AML-193 (cell line): ENCODE measurements around the gene CYP19A1.
A peak's percentile ranks its signal among the peaks of the same experiment; 100 is the strongest.

ENCODE experiments used
- DNase-seq, 2 experiments: peaks; one replicate each; lab custom pipeline; 2025; lab: John Stamatoyannopoulos, UW

Gene CYP19A1

DNA sequence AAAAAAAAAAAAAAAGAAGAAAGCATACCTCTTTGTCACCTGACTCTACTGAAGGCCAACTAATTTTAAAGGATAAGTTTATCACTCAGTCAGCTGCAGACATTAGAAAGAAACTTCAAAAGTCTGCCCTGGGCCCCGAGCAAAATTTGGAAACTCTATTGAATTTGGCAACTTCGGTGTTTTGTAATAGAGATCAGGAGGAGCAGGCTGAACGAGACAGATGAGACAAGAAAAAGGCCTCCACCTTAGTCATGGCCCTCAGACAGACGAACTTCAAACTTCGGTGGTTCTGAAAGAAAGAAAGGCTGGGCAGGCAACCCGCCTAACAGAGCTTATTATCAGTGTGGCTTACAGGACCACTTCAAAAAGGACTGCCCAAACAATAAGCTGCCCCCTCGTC is 21.6 kb upstream of the CYP19A1 start:
- peak; percentile 28 to 33 for DNase-seq

DNA sequence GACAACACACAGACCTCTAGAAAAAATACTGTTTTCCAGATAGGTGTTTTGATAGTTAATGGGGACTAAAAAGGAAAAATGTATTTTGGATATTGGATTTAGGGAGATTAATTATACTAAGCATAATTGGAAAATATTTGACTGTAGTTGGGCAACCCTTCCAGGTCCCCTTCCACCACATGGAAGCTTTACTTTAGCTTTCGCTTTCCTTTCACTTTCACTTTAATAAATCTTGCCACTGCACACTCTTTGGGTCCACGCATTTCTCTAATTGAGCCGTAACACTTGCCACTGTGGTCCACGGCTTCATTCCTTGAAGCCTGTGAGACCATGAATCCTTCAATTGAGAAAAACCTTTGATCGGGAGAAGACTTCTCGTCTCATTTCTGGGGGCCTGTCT is 18.6 kb upstream of the CYP19A1 start:
- DNase-seq = no peak

DNA sequence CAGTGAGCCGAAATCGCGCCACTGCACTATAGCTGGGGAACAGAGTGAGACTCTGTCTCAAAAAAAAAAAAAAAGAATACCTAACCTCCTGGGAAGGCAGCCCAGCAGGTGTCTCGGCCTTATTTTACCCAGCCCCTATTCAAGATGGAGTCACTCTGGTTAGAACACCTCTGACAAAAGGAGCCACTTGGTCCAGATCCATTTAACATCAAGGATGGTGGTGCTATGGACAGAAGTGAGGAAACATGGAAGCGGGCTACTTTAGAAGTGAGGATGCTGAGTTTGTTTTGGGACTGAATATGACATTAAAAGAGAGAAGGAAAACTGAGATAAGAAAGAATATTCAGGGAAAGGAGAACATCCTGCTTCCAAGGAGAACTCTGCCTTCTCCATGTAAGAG is 17.8 kb upstream of the CYP19A1 start:
- no peak for DNase-seq

- DNase-seq = no peak
These were observed 16.7 kb upstream of the CYP19A1 start for GRCh38 chr15:51355096-51355495.

DNA sequence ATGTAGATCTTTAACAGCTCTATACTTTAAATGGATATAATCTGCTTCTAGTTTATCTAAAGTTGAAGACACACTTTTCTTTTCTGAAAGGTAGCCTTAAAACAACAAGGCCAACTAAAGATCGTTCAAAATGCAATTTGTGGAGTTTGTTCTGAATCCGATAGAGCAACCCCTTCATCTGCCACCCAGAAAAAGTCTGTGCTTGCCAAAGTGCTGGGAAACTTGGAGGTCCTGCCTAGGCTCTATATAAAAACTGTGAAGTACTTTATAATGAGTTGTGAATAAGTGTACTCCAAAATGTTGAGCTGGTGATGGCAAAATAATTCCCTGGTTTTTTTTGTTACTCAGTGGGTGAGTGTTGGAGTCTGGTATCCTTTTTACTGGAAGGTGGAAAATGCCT is 15.6 kb upstream of the CYP19A1 start:
- no peak for DNase-seq

- DNase-seq = no peak
These were observed 12.3 kb upstream of the CYP19A1 start for GRCh38 chr15:51350723-51351122.

DNA sequence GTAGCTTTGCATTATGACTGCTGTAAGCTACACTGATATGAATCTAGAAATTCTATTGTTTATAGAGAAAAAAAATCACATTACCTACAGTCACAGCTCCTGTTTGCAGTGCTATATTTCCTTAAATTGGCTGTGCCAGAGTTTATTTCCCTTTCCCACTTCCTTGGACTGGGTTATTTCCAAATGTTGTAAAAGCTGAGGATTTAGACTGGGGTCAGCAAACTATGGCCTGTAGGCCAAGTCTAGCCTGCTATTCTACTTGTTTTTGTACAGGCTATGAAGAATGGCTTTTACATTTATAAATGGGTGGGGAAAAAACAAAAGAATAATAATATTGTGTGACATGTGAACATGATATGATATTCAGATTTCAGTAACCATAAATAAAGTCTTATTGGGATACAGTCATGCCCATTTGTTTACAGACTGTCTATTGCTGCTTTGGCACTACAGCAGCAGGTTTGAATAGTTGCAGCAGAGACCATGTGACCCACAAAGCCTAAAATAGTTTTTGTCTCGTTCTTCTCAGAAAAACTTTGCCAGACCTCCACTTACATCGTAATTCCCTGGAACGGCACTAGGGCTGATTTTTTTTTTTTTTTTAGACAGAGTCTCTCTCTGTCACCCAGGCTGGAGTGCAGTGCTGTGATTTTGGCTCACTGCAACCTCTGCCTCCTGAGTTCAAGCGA is 10.9 kb upstream of the CYP19A1 start:
- DNase-seq = no peak

- DNase-seq = no peak
These were observed 10.3 kb upstream of the CYP19A1 start for GRCh38 chr15:51348688-51349087.

DNA sequence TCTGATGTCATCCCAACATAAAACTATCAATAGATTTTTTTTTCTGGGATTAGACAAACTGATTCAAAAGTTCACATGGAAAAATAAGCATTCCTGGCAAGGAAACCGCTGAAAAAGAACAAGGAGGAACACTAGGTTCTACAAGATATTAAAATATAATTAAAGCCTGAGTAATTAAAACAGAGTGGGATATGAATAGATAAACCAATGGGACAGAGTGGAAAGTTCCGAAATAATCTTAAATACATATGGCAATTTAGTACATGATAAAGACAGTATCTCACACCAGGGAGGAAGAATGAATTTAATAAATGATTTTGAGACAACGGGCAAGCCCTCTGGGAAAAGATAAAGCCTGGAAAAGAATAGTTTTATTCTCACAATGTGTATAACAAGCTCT is 7.7 kb upstream of the CYP19A1 start:
- DNase-seq = no peak

DNA sequence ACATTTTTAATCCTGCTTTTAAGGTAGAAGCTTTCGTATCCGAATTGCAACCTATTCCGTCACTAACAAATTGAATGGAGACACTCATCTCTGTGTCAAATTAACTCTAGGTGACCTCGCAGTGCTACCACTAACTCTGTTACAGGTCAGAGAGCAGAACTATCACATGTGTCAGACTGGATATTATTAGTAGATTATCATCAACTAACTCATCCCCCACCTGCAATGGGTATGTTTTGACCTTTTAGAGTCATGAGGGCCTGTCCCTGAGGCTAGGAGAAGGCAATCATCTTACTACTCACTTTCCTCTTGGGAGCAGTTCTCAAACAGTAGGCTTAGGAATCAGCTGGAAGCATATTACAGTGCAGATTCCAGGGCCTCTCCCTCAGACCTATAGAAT is 5.1 kb upstream of the CYP19A1 start:
- no peak for DNase-seq

- no peak for DNase-seq
These were observed 4.0 kb upstream of the CYP19A1 start for GRCh38 chr15:51342227-51342999.

DNA sequence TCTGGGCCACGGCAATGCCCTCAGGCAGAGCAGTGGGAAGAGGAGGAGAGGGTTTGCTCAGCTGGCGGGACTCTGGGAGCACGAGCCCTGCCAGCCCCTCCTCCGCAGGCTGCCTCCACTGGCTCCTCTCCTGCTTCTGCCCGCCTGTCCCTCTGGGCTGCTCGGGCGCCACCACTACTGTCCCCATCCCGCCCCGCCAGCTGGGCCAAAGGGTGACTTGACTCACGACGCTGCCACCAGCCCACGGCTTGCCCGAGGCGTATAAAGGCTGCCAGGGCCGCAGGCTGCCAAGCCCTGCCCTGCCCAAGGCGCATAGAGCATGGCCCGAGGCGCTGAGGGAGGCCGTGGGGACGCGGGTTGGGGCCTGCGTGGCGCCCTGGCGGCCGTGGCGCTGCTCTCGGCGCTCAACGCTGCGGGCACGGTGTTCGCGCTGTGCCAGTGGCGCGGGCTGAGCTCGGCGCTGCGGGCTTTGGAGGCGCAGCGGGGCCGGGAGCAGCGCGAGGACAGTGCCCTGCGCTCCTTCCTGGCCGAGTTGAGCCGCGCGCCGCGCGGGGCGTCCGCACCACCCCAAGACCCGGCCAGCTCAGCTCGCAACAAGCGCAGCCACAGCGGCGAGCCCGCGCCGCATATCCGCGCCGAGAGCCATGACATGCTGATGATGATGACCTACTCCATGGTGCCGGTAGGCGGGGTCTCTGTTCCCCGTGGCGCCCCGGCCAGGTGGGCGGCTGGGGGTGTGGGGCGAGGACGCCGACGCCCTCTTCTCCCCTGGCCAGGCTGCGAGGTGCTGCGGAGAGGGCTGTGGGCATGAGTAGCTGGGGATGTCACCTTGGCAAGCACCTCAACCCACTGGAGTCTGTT is 3.2 kb upstream of the CYP19A1 start, which contains the start of gene GLDN:
TSS of gene GLDN (plus strand) at position 290 of the 861 bp plus-strand sequence. CDS start at position 320, 30 bp downstream.
- no peak for DNase-seq

DNA sequence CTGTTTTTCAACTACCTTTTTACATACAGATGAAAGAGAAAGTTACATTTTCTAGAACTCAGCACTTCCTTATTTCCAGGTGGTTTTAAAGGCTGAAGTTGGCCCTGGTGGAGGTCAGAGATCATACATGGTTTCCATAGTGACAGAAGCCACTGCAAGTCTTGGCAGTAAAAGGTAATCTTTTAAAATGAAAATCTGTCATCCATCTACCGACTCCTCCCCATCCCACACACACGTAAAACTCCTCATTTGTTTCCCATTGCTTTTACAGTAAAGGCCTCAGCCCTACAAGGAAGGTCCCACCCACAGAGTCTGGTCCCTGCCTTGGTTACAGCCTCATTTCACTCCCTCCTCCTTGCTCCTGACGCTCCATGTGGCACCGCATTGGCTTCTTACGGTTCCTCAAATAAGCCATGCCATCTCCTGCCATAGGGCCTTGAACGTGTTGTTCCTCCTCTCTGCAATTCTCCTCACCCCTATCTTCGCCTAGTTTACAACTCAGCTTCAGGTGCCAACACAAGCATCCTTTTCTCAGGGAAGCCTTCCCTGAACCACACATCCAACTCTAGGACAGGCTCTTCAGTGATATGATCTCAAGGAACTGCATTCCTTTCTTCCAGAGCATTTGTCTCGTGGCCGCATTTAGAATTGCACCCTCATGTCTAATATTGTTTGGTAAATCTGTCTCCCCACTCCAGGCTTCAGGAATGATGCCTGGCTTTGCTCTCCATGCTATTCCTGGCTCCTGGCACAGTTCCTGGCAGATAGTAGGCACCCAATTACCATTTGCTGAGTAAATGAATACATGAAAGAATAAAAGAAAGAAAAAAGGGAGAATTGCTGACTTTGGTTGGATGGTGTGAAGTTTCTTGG is 2.6 kb downstream of the CYP19A1 start:
- no peak for DNase-seq

DNA sequence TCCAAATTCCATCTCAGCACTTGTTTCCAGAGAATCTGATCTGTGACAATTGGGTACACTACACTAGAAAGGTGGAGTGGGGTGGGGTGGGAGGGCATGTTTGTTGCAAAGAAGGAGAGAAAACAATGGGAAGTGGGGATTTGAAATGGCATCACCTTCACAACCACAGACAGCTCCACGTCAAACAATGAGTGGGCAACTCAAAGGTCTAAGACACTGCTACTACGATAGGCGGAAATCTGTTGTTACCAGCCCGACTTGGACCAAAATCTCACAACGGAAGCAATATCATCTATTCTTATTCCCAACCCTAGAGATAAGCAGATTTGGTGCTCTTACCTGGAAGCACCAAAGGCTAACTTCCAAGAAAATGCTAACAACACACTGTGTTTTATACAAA is 3.3 kb downstream of the CYP19A1 start:
- DNase-seq = no peak

DNA sequence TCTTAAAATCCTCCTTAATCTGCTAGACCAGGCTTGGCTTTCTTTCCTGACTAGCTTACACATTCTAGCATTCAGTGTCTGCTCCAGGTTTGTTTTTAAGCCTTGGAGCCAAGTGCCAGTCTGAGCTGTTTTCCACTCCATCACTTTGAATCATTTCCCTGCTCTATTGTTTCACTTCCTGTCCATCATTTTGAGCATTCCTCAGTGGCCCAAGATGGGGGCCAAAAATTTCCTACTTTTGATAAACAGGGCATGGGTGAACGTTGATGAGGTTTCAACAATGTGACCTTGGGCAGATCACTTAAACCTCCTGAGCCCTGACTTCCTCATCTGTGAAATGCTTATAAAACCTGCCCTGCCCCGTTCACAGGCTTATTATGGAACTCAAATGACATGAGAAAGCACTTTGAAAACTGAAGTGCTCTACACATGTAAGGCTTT is 4.4 kb downstream of the CYP19A1 start:
- DNase-seq = peak; percentile 15 to 28

DNA sequence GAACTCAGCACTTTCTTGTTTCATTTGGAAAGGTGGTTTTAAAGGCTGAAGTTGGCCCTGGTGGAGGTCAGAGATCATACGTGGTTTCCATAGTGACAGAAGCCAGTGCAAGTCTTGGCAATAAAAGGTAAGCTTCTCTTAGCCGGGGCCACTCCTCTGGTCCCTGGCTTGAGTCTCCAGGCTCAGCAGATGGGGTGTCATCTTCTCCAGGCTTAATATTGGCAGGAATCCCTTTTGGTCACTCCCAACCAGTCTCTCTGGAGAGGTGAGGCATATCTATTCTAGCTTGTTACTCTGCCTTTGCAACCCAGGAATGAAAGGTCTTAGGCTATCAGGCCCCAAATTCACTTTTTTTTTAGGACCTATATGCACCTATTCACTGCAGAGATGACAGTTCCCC is 4.8 kb downstream of the CYP19A1 start:
- no peak for DNase-seq

DNA sequence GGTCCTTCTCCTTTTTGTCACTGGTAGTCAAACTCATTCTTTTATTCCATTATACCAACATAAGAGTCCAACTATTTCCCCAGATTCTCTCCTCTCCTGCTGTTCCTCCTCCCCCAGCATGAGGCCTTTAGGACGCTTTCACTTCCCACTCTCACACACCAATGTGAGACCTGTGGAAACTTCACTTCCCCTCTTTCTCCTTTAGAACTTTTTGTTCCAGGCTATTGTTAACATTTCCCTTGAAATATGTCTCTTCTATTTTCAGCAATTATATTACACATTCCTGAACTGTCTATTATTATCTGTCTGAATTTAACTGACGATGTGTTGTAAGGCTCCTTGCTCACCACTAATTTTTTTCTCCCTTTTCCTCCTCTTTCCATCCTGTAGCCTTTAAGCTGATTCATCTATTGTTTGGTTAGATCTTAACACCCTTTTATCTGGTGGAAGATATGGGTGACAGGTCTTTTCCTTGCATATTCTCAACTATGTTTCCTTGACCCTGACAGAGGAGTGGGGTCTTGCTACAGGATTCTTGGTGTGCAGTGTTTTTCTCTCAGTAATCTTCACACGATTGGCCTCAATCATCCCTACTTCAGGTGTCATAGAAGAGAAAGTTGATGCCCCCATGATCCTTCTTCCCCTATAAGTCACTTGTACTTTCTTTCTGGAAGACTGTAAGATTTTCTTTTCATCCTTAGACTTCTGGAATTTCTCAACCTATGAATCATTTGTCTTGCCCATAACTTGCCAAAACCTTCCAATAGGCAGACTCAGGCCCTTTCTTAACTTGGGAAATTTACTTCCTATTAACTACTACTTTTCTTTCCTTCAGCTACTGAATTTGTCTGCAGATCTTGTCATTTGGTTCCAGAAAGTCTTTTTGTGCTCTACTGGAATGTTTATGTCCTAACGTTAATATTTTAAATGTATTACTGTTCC is 5.9 kb downstream of the CYP19A1 start:
- no peak for DNase-seq

DNA sequence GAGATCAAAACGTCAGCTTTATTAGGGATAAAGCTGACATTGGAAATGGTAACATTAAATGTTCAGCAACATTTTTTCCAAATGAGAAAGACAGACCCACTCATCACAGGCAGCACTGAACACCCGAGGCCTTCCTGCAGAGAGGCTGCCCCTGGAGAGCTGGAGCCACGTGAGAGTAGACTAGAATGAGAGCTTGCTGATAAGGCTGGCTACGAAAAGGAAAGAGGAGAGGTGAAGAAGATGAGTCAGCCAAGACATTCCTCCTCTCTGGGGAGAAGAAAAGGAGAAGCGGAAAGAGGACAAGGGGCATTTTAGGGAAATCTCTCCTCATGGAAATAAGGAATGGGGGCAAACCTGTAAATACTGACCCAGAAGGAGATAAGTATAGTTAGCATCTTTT is 7.3 kb downstream of the CYP19A1 start:
- no peak for DNase-seq

DNA sequence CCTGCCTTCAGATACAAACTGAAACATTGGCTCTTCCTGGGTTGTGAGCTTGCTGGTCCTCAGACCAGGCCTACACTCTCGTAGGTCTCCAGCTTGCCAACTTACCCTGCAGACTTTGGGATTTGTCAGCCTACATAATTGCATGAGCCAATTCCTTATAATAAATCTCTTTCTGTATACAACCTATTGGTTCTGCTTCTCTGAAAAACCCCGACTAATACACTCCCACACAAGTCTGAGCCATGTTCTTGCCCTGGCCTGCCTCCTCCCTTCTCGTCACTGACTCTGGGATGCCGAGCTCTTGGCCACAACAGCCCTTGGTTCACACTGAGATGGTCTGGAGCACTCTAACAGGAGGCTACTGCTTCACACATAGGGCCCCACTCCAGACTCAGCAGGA is 9.5 kb downstream of the CYP19A1 start:
- no peak for DNase-seq

GRCh38 chr15:51327081-51327480 is 11.3 kb downstream of the CYP19A1 start:
- DNase-seq = no peak
